Measurements from ENCODE around the gene ATP5F1E.

- no peak for TF ChIP-seq EP300 (IDR thresholded peaks at IDR 0.05; ENCODE audit: low read depth)
- TF ChIP-seq POLR2AphosphoS5 (IDR thresholded peaks at IDR 0.05) = no peak
- TF ChIP-seq CTCF (IDR thresholded peaks at IDR 0.05) = no peak
Observed at GRCh38 chr20:58998656-58999055, 33.5 kb downstream of the ATP5F1E start.

Data from transverse colon (tissue), 4 donors.